Caco-2 (cell line): ENCODE measurements around the gene GTF3C1. TPM values are rescaled to one million over a fixed set of nuclear protein-coding genes. Genes with fewer than 3 reads are reported as not detected.

ENCODE experiments used
- BruUV-seq: library from RNA; stranded (reverse); fragments of 400-500 nt; replicated peaks from 2 replicates; lab custom pipeline; 2021; lab: Mats Ljungman, UMichigan
- CTCF ChIA-PET: fragments of 300-600 bp; sonication (Branson Sonifier 250); formaldehyde crosslinking; loops from one replicate; lab custom pipeline; 2022; ENCODE audit warnings: antibody characterized with exemption; lab: Charles Lee
- POLR2A ChIA-PET: fragments of 300-600 bp; sonication (Branson Sonifier 250); formaldehyde crosslinking; loops from one replicate; lab custom pipeline; 2022; ENCODE audit warnings: antibody characterized with exemption; lab: Charles Lee
- DNase-seq, 2 experiments: peaks; one replicate each; pipeline versions ENCODE4 v3.0.0 to v3.0.0-alpha.2; 2020 to 2022
- H3K27me3 ChIP-seq: replicated peaks from 2 replicates; pipeline ENCODE4 v1.6.0; 2011; ENCODE audit warnings: low read length; ENCODE audit not compliant: control insufficient read depth, insufficient read depth
- H3K36me3 ChIP-seq: 2 replicates; pipeline ENCODE4 v1.5.1; 2011; ENCODE audit warnings: low read length; ENCODE audit not compliant: control insufficient read depth, insufficient read depth
- H3K4me1 ChIP-seq: fragments of 250-450 bp; sonication (Bioruptor Pico); 2 replicates; pipeline ENCODE4 v1.5.1; 2020; ENCODE audit warnings: mild to moderate bottlenecking
- H3K4me3 ChIP-seq: 2 replicates; pipeline ENCODE4 v1.5.1; 2011; ENCODE audit warnings: low read depth, mild to moderate bottlenecking, control low read depth, low read length
- H3K9me3 ChIP-seq: fragments of 250-450 bp; sonication (Bioruptor Pico); 2 replicates; pipeline ENCODE4 v1.5.1; 2020; ENCODE audit warnings: mild to moderate bottlenecking, moderate library complexity
- H3K27ac Mint-ChIP-seq: one replicate; pipeline ENCODE4 v1.8.0; 2022; ENCODE audit warnings: mixed read lengths; ENCODE audit not compliant: unreplicated experiment
- H3K27me3 Mint-ChIP-seq: one replicate; pipeline ENCODE4 v1.8.0; 2022; ENCODE audit warnings: mixed read lengths; ENCODE audit not compliant: insufficient read depth, unreplicated experiment
- H3K36me3 Mint-ChIP-seq: one replicate; pipeline ENCODE4 v1.8.0; 2022; ENCODE audit warnings: mild to moderate bottlenecking, mixed read lengths; ENCODE audit not compliant: insufficient read depth, unreplicated experiment
- H3K4me1 Mint-ChIP-seq: one replicate; pipeline ENCODE4 v1.8.0; 2022; ENCODE audit warnings: low read depth, mixed read lengths; ENCODE audit not compliant: unreplicated experiment
- H3K4me3 Mint-ChIP-seq: one replicate; pipeline ENCODE4 v1.8.0; 2022; ENCODE audit warnings: mild to moderate bottlenecking, moderate library complexity, mixed read lengths; ENCODE audit not compliant: unreplicated experiment
- H3K9me3 Mint-ChIP-seq: one replicate; pipeline ENCODE4 v1.8.0; 2022; ENCODE audit warnings: mixed read lengths; ENCODE audit not compliant: unreplicated experiment
- CTCF ChIP-seq, 2 experiments: fragments of 200-600 bp in 1 of 2; IDR thresholded peaks; 1 replicate in 1 of 2; 2 replicates in 1 of 2; pipeline versions ENCODE4 v1.5.1 to v1.8.0; 2011 to 2022; ENCODE audit warnings: antibody characterized with exemption in 1 of 2, control low read depth in 1 of 2, inconsistent platforms in 1 of 2, low read depth in 1 of 2, low read length in 1 of 2, mild to moderate bottlenecking in 1 of 2, moderate library complexity in 1 of 2; ENCODE audit not compliant: insufficient read depth in 1 of 2, severe bottlenecking in 1 of 2, unreplicated experiment in 1 of 2
- intact Hi-C: fragments of 100-400 bp; cut with micrococcal nuclease; formaldehyde crosslinking; loops from one replicate; pipeline ENCODE4 v1.10.0; 2022; ENCODE audit not compliant: unreplicated experiment
- total RNA-seq: library from RNA; stranded (reverse); gene quantifications from 2 replicates; pipeline ENCODE4 v1.2.3, GENCODE V29; 2022

GTF3C1 gene
- total RNA-seq, 1 experiment from 2014 or later, result 67.7 TPM

DNA sequence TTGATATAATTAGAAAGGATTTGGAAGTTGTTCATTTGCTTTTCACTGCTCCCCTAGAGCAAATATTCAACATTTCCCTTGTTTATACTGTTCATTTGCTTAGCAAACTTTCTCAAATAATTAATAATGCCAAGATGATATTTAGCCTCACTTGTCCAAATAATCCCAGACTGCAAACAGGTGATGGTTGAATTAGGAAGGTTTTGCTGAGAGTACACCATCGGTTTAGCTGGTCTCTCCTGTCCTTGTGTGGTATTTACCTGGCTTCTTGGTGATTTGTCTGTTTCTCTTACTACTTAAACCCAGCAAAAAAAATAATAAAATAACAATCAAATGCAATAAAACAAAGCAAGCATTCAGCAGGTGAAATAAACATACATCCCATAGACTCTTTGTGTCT is 6.8 kb upstream of the GTF3C1 start:
- Histone ChIP-seq H3K9me3 (no peaks in the 10 kb centered on the region), H3K4me1 (no peaks in the 10 kb centered on the region), H3K4me3 (no peak overlapping the region), H3K27me3 (no peaks in the 10 kb centered on the region), H3K36me3 (no peaks in the 10 kb centered on the region)
- no peak for TF ChIP-seq CTCF (IDR thresholded peaks at IDR 0.05; ENCODE audit: insufficient read depth in 1 of 2, low read depth in 1 of 2, low read length in 1 of 2, severe bottlenecking in 1 of 2, unreplicated experiment in 1 of 2)
- no peaks in the 10 kb centered on the region for H3K27me3 Mint-ChIP-seq
- intact Hi-C loops, result no loop called here
- H3K4me1 Mint-ChIP-seq, result no peaks in the 10 kb centered on the region
- DNase-seq, result no peak
- H3K36me3 Mint-ChIP-seq, result no peaks in the 10 kb centered on the region
- H3K9me3 Mint-ChIP-seq, result no peaks in the 10 kb centered on the region
- no TSS peak for BruUV-seq
- CTCF ChIA-PET, result no interaction called here
- POLR2A ChIA-PET, result no interaction called here
- no peak overlapping the region for H3K27ac Mint-ChIP-seq
- no peak overlapping the region for H3K4me3 Mint-ChIP-seq

DNA sequence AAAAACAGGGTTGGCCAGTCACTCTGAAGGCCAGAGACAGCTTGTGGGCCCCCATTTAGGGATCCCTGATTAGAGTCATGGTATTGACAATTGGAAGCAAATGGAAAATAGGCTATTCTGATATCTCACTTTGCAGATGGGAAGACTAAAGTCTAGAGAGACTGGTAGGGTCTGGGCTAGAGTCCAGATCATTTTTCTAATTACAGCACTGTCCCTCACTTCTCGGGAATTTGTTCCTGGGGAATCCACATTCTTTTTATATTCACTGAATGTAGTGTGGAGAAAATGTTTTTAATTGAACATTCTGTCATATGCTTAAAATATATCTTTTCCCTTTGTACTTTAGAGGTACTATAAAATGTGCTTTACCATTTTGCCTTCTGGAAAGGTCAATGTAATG is 1.3 kb upstream of the GTF3C1 start:
- POLR2A ChIA-PET, result no interaction called here
- no peaks in the 10 kb centered on the region for H3K27me3 Mint-ChIP-seq
- H3K4me1 Mint-ChIP-seq, result peaks cover 23% of the 10 kb centered on the region
- H3K9me3 Mint-ChIP-seq, result no peaks in the 10 kb centered on the region
- intact Hi-C loops, result no loop called here
- no peak for DNase-seq
- Histone ChIP-seq H3K4me3 (no peak overlapping the region), H3K27me3 (no peaks in the 10 kb centered on the region), H3K36me3 (no peaks in the 10 kb centered on the region), H3K9me3 (no peaks in the 10 kb centered on the region), H3K4me1 (peaks cover 8% of the 10 kb centered on the region; the same call in 1 of the 2 replicates)
- peaks cover 32% of the 10 kb centered on the region for H3K36me3 Mint-ChIP-seq
- H3K4me3 Mint-ChIP-seq, result peak overlapping the region; percentile 98
- no TSS peak for BruUV-seq
- CTCF ChIA-PET, result no interaction called here
- no peak for TF ChIP-seq CTCF (IDR thresholded peaks at IDR 0.05; ENCODE audit: insufficient read depth in 1 of 2, low read depth in 1 of 2, low read length in 1 of 2, severe bottlenecking in 1 of 2, unreplicated experiment in 1 of 2)
- H3K27ac Mint-ChIP-seq, result no peak overlapping the region

- POLR2A ChIA-PET, result no interaction called here
- Histone ChIP-seq H3K9me3 (no peaks in the 10 kb centered on the region), H3K36me3 (no peaks in the 10 kb centered on the region), H3K4me3 (peak overlapping the region; percentile 64), H3K4me1 (peaks cover 8% of the 10 kb centered on the region; the same call in 1 of the 2 replicates), H3K27me3 (no peaks in the 10 kb centered on the region)
- H3K36me3 Mint-ChIP-seq, result peaks cover 34% of the 10 kb centered on the region
- H3K9me3 Mint-ChIP-seq, result no peaks in the 10 kb centered on the region
- CTCF ChIA-PET, result interaction anchor here (1.0 kb wide), 1 partner anchor 315 kb away, joined by 3 read pairs; no protein-coding TSS in a partner anchor
- BruUV-seq, result TSS peak; percentile 89
- TF ChIP-seq CTCF (IDR thresholded peaks at IDR 0.05; ENCODE audit: insufficient read depth in 1 of 2, low read depth in 1 of 2, low read length in 1 of 2, severe bottlenecking in 1 of 2, unreplicated experiment in 1 of 2), result no peak
- no peak for DNase-seq
- H3K4me1 Mint-ChIP-seq, result peaks cover 26% of the 10 kb centered on the region
- peak overlapping the region; percentile 98 for H3K4me3 Mint-ChIP-seq
- H3K27me3 Mint-ChIP-seq, result no peaks in the 10 kb centered on the region
- peak overlapping the region; percentile 100 for H3K27ac Mint-ChIP-seq
- intact Hi-C loops, result no loop called here
Observed at GRCh38 chr16:27550582-27550920, 838 bp upstream of the GTF3C1 start.
